Endometrial microvascular endothelial cells (primary cell): ENCODE data around the gene PNMA8A. TPM values are rescaled to one million over a fixed set of nuclear protein-coding genes. Genes with fewer than 3 reads are reported as not detected.
"Not testable (repeated sequence)": the region's sequence is repeated elsewhere in the genome, so short reads cannot be mapped to it uniquely, and the experiment has no call there.

ENCODE experiments used
- in situ Hi-C: cut with HindIII; loops from 2 replicates; pipeline ENCODE4 v1.10.0; 2017; ENCODE audit warnings: low sequenced_read_pairs, low pct_unique_long_range_greater_than_20kb; ENCODE audit errors: inconsistent ontology term
- total RNA-seq: library from RNA; depleted of rRNA; stranded (reverse); fragments of >200 nt; gene quantifications from one replicate; pipeline ENCODE4 v1.2.3, GENCODE V29; 2015; ENCODE audit errors: inconsistent ontology term

The PNMA8A gene
- total RNA-seq, 1 donor from 2014 or later, result not detected

DNA sequence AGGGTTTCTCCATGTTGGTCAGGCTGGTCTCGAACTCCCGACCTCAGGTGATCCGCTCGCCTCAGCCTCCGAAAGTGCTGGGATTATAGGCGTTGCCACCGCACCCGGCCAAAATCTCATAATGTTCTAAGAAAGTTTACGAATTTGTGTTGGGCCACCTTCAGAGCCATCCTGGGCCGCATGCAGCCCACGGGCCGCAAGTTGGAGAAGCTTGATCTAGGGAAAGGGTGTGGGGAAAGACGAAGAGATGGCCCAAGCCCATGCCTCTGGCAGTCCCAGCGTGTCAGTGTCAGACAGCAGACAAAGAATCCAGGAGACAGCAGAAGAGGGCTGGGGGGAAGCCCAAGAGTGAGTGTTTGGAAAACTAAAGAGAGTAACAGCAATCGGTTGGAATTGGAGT, 25.3 kb downstream of the PNMA8A start:
- in situ Hi-C loops, result no loop called here

DNA sequence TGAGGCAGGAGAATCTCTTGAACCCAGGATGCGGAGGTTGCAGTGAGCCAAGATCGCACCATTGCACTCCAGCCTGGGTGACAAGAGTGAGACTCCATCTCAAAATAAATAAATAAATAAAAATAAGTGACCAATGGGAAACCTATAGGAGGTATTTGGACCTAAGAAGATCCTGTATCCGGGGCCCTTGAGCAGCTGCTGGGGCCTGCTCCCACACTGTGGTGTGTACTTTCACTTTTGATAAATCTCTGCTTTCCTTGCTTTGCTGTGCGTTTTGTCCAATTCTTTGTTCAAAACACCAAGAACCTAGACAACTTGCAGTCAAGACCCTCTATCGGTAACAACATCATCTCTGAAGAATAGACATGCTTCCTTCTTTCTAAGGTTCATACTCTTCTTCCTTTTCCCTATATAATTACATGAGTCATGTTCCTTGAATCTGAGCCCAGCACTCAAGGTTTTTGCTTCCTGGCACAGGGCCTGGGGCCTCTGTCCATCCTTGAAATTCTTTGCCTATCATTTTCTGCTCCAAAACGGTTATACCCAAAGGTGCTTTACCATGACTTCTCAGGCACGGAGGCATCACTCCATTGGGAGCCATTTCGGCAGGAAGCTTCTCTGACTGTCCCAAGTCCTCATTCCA, 28.4 kb downstream of the PNMA8A start:
- in situ Hi-C loops, result no loop called here

DNA sequence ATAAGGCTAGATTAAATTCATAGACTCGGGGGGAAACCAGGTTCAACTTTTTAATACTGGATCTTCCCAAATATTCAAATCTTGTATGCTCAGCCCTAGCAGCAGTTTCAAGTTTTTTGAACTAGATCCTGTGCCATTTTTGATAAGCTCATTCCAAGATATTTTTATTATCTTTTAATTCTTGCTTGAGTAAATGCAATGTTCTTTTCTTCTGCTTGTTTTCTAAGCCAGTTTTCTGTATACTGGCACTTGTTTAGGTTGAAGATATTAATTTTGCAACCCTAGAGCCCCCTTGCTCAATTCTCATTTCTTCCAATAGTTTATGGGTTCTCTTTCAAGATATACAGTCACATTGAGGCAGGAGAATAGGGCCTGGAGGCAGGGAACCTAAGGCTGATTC, 29.5 kb downstream of the PNMA8A start:
- in situ Hi-C loops, result no loop called here

DNA sequence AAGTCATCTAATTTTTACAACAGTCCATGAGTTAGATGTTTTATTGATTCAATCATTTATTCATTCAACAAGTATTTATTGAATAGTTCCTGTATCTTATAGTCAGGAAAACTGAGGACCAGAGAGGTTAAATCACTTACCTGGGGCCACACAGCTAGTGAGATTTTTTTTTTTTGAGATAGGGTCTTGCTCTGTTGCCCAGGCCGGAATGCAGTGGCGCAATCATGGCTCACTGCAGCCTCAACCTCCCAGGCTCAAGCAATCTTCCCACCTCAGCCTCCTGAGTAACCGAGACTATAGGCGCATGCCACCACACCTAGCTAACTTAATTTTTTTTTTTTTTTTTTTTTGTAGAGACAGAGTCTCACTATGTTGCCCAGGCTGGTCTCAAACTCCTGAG, 35.7 kb downstream of the PNMA8A start:
- in situ Hi-C loops, result not testable (repeated sequence)

DNA sequence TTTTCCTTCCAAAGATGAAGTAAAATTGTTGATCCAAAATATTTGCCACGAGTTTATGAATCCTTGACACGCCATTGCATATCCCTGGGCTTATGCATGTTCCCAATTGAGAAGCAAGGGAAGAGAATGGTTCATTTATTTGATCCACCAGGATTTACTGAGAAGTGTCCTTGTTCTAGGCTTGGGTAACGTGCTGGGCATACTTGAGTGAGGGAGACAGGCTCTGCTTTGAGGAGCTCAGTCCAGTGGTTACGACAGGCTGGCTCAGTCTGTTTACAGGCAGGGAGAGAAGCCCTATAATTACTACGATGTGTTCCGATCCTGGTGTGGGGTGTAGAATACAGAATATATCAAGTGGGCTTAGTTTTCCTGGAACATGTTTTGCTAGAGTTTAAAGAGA, 36.4 kb downstream of the PNMA8A start:
- in situ Hi-C loops, result no loop called here

DNA sequence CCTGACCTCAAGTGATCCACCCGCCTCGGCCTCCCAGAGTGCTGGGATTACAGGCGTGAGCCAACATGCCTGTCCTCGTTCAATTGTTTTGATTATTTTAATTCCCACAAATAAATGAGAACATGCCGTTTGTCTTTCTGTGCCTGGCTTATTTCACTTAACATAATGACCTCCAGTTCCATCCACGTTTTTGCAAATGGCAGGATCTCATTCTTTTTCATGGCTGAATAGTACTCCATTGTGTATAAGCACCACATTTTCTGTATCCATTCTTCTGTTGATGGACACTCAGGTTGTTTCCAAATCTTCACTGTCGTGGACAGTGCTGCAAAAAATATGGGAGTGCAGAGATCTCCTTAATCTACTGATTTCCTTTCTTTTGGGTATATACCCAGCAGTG, 37.9 kb downstream of the PNMA8A start:
- in situ Hi-C loops, result not testable (repeated sequence)

DNA sequence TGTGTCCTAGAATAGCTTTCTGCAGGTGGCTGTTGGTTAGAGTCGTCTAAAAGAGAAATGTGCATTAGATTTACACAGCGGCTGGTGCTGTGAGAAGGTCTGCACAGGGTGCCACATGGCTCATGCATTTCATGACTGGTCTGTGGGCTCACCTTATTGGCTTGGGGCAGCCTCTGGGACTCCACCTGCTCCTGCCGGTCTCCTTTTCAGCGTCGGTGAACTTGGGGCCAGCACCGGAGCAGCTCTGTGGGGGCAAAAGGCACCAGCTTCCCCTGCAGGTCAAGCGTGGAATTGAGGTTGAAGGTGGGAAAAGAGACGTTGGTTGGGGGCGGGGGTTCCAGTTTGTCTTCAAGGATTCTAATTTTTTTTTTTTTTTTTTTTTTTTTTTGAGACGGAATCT, 39.5 kb downstream of the PNMA8A start:
- in situ Hi-C loops, result no loop called here

DNA sequence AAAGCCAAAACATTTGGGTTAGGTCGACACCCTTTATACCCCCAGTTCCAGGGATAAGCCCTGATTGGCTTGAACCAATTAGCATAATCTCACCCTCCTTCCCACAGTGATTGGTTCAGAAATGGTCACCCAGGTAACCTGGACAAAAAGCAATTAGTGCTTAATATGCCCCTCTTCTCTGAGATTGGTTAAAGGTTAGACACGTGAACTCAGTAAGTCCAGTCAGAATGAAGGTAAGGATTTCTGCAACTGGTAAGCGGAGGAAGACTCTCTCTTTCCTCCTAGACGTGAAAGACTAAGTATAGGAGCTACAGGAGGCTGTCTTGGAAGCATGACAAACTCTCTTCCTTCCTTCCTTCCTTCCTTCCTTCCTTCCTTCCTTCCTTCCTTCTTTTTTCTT, 41.4 kb downstream of the PNMA8A start:
- in situ Hi-C loops, result no loop called here

DNA sequence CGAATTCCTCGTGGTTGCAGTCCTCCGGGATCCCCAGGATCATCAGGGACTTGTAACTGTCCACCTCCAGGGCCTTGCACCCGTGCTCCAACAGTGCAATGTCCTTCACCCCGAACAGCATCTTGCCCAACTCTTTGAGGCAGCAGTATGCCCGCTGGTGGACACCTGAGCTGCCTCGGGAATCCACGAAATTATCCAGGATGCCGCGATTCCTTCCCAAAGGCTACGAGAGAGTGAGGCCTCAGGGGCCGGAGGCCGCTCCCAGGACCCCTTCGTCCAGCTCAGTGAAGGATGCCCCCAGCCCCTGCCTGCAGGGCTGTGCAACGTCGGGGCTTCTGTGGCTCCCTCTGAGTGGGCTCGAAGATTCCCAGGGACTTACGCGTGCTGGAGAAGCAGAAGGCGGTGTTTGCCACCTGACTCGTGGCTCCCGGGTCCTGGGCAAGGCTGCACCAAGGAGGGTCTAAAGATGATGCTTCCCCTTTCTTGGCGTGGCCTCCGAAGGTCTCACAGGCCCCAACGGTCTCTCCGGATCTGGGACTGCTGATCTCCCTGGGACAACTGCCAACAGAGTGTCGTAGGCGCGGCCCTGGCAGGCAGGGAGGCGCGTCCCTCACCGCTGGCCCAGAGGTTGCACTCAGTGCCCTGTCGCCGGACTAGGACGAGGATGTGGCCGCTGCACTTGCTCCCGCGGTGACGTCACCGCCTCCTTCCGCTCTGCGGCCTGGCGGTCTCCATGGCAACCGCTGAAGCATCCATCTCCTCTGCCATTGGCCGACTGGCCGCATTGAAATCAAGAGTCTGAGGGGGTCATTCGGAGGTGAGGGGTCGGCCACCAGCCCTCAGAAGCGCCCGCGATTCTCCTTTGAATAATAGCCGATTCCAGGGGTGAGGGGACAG, 42.9 kb downstream of the PNMA8A start, which contains the start of gene PNMA8C:
Gene PNMA8C, minus strand, starts transcription at position 698 of the 897 bp plus-strand sequence. Its CDS starts 577 bp downstream, at position 121.
- in situ Hi-C loops, result no loop called here

DNA sequence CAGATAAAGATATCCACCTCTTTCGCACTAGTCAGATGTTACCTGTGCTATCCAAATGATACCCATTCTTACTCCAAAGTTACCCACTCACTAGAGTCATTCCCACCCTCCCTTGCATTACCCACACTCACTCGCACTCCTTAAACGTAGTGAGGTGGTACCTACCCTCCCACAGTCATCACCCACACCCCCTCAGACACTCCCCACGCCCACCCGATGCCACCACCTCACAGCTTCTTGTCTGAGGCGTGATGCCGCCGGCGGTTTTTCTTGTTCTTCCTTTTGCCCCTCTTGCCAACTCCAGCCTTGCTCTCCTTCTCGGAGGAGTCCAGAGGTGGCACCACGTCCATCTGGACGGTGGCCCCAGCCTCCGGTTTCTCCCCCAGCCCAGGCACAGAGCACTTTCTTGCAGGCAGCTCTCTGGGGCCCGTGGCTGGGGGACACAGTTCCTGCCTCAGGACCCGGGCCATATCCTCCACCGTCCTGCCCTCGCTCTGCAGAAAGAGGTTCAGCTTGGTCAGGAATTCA, 43.8 kb downstream of the PNMA8A start:
- in situ Hi-C loops, result no loop called here

DNA sequence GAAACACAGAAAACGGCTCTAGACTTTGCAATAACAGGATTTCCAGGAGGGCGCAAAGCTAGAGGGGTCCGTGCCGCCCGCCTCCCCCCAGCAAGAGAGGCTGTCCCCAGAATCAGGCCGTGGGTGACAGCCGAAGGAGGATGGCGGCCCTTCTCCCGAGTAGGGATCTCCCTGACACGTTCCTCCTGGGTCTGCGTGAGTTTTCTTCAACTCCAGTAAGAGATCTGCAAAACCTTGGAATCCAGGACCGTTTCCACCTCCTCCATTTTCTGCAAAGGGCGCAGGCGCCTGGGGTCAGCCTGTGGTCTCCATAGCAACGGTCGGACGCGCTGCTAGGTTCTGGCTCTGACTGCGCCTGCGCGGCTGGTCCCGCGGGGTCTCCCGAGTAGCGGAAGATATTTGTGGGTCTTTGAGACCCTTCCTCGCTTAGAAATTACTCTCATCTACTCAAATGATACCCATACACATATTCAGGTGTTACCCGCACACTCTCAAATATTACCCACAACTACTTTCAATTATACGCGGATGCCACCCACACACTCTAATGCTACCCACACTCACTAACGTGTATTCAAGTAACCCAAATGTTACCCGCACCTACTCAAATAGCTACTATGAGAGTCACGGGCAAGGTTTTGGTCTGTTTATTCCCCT, 44.7 kb downstream of the PNMA8A start:
- in situ Hi-C loops, result no loop called here

DNA sequence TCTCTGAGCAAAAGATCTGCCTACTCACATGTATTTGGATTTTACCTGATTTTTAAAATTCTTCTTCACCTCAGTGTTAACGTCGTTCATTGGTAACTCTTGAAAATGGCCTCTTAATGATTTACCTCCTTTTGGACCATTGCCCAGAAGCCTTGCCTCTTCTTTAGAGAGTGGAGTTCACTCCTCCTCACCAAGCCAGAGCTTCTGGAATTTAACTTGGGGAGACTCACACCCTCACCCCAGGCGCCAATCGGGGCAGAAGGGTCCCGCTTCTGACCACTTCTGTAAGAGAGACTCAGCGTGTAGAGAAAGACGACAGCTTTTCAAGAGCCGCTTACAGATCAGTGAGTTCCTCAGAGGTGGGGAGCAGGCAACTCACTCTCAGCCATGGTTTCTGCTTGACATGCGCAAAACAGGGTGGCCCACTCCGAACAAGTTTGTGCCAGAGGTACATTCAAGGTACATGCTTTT, 45.3 kb downstream of the PNMA8A start:
- in situ Hi-C loops, result no loop called here

DNA sequence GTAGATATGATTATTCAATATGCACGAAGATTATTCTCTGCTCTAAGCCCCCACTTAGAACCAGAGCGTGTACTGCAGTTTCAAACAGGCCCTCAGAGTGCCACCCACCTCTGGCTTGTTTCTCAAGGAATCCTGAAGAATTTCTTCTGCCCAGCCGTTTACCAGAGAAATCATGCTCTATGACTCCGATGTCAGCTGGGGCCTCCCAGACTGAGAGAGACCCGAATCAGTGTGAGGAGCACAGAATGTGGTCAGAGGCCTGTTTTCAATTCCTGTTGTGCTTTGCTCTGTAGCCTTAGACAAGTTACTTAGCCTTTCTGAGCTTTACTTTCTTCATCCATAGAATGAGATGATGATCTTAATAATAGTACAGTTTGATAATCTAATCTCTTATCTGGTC, 48.2 kb downstream of the PNMA8A start:
- in situ Hi-C loops, result no loop called here

DNA sequence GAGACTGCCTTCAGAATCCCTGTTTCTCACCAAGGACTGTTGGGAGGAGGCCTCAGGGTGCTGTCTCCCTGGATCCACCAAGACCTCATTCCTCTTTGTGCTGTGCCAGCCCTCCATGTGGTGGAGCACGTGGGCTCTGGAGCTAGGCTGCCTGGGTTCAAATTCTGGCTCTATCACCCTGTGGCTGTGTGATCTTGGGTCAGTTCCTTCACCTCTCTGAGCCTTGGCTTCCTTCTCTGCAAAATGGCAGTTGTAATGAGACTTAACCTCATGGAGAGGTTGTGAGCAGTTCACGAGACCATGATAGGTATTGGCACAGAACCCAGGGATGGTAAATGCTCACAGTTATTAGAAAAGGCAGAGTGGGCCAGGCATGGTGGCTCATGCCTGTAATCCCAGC, 49.0 kb downstream of the PNMA8A start:
- in situ Hi-C loops, result no loop called here

DNA sequence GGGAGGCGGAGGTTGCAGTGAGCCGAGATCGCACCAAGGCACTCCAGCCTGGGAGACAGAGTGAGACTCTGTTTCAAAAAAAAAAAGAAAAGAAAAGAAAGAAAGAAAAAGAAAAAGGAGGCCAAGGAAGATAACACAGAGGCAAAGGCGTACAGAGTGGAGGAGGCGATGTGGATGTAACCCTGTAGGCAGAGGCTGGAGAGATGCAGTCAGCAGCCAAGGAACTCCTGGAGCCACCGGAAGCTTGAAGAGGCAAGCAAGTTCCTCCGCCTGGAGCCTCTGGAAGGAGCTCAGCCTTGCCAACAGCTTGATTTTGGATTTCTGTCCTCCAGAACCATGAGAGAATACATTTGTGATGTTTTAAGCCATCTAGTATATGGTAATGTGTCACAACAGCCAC, 51.3 kb downstream of the PNMA8A start:
- in situ Hi-C loops, result no loop called here

Other genes with a start within 250 kb of the PNMA8A start
- not detected for gene IGFL1, start 241.8 kb downstream of the PNMA8A start, total RNA-seq
- 11.8 TPM for gene HIF3A, start 174.5 kb downstream of the PNMA8A start, total RNA-seq
- gene PPP5C, start 124.5 kb downstream of the PNMA8A start, total RNA-seq, result 119 TPM
- gene CCDC8, start 58.0 kb downstream of the PNMA8A start, total RNA-seq, result 0.09 TPM
- not detected for gene PNMA8C, start 42.6 kb downstream of the PNMA8A start, total RNA-seq
- gene PNMA8B, start 24.3 kb upstream of the PNMA8A start, total RNA-seq, result not detected
- 277 TPM for gene CALM3, start 129.8 kb upstream of the PNMA8A start, total RNA-seq
- gene PTGIR, start 153.5 kb upstream of the PNMA8A start, total RNA-seq, result 0.46 TPM
- not detected for gene GNG8, start 164.6 kb upstream of the PNMA8A start, total RNA-seq
- gene DACT3, start 189.6 kb upstream of the PNMA8A start, total RNA-seq, result 0.19 TPM
- 30.9 TPM for gene PRKD2, start 245.6 kb upstream of the PNMA8A start, total RNA-seq